LoVo (cell line): ENCODE results near the gene FAM168A.
"Not testable (repeated sequence)": the region's sequence is repeated elsewhere in the genome, so short reads cannot be mapped to it uniquely, and the experiment has no call there.

Experiments used
- DNase-seq: peaks from one replicate; pipeline ENCODE4 v3.0.0-alpha.2; 2016; ENCODE audit warnings: low spot score

Gene FAM168A

GRCh38 chr11:73592640-73593039 lies 5.3 kb downstream of the FAM168A start:
- DNase-seq: no peak

DNA sequence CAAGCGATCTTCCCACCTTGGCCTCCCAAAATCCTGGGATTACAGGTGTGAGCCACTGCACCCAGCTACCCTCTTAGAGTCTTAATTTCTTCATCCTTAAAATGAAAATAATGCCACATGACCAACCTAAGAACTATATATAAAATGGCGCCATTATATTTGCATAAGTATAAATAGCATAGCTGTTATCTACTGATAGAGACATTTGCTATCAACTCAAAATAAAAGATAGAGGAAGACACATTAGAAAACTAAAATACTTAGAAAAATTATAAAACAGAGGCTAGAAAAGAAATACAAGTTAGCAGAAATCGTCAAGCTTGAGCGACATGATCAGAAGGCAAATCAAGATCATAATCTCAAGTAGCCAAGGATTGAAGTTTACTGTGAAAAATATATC lies 6.2 kb downstream of the FAM168A start:
- no peak for DNase-seq

DNA sequence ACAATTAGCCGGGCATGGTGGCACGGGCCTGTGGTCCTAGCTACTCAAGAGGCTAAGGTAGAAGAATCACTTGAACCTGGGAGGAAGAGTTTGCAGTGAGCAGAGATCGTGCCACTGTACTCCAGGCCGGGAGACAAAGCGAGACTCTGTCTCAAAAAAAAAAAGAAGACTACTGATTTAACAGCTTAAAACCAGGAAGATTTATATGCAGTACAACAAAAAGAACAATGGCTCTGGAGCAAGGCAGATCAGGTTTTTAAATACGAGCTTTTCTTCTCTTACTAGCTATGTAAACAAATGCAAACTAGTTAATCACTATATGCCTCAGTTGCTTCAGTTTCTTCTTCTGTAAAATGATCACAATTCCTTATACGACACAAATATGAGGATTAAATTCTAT lies 6.9 kb downstream of the FAM168A start:
- DNase-seq: no peak

GRCh38 chr11:73586791-73587190 lies 11.1 kb downstream of the FAM168A start:
- no peak for DNase-seq

DNA sequence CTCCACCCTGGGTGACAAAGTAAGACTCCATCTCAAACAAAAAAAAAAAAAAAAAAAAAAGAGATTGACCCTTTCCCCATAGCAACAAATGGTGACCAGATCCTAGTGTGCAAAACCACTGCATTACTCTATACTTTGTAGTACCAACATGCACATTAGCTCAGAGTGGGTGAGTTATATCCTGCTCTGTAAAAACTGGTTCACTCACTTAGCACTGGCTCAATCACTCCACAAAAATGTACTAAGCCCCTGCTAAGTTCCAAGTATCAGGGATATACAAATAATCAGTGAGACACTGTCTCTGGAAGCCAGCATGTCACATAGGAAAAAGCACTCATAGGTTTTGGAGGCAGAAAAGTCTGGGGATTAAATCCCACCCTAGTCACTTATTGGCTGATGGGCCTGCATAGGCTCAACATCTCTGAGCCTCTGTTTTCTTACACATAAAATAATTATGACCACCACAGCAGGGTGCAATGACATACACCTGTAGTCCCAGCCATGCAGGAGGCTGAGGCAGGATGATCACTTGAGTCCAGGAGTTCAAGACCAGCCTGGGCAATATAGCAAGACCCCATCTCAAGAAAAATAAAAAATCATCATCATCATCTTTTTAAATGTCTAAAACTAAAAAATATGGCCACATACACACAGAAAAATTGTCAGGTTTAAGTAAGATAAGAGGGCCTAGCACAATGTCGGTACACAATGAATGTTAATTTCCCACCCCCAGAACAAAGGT lies 11.9 kb downstream of the FAM168A start:
- DNase-seq: no peak

- no peak for DNase-seq
These were observed 13.1 kb downstream of the FAM168A start for GRCh38 chr11:73584831-73585230.

GRCh38 chr11:73582653-73583052 lies 15.3 kb downstream of the FAM168A start:
- no peak for DNase-seq

DNA sequence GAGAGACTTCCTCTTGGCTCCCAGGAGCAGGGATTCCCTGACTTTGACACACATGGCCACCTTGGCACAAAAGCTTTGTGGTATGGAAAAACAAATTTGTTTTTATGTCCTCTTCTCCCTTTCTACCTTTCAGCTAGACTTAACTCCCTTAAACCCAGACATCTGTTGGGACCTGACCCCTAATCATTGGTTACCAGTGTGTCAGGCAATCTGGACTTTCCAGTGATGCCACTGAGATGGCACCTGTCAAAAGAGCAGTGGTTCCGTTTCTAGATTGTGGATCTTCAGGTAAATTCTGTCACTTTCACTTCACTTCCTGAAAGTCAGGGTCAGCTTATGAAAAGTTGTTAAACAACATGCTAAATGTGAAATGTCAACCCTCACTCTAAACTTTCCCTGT lies 17.2 kb downstream of the FAM168A start:
- DNase-seq: not testable (repeated sequence)

- no peak for DNase-seq
These were observed 18.1 kb downstream of the FAM168A start for GRCh38 chr11:73579641-73580434.

DNA sequence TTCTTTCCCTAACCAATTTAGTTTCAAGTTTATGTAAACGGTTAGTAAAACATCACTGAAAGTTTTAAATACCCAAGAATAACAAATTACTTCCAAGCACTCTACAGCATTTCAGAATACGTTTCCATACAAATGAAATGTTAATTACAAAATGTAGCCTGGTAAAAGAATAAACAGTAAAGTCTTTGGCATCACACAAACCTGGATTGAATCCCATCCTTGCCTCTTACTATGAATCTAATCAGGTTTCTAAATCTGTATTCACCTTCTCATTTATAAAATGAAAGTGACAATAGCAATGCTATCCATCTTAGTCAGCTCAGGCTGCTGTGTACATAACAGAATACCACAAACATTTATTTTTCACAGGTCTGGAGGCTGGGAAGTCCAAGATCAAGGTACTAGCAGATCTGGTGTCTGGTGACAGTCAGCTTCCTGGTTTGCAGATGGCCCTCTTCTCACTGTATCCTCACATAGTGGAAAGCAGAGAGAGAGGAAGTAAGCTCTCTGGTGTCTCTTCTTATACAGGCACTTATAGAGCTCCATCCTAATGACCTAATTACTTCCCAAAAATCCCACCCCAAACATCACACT lies 19.2 kb downstream of the FAM168A start:
- DNase-seq: no peak

GRCh38 chr11:73577496-73577917 lies 20.4 kb downstream of the FAM168A start:
- no peak for DNase-seq

DNA sequence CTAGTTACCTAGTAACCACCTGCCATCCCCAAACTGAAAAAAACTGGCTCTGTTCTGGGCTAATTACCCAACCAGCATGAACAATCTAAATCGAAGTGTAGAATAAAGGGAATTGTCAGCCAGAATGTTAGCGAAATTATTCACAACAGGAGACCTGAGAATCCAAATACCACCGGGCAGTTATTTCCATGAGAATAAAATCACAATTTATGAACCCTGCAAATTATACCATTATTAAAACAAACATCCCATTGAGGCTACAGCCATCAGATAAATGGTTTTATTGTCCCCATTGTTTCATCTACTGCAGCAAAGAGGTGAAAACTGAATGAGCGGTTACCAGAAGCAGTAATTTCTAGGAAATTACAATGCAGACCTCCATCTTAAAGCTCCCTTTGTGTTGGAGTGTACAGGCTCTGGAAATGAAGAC lies 21.7 kb downstream of the FAM168A start:
- no peak for DNase-seq

- DNase-seq: not testable (repeated sequence)
These were observed 25.9 kb downstream of the FAM168A start for GRCh38 chr11:73571982-73572381.

DNA sequence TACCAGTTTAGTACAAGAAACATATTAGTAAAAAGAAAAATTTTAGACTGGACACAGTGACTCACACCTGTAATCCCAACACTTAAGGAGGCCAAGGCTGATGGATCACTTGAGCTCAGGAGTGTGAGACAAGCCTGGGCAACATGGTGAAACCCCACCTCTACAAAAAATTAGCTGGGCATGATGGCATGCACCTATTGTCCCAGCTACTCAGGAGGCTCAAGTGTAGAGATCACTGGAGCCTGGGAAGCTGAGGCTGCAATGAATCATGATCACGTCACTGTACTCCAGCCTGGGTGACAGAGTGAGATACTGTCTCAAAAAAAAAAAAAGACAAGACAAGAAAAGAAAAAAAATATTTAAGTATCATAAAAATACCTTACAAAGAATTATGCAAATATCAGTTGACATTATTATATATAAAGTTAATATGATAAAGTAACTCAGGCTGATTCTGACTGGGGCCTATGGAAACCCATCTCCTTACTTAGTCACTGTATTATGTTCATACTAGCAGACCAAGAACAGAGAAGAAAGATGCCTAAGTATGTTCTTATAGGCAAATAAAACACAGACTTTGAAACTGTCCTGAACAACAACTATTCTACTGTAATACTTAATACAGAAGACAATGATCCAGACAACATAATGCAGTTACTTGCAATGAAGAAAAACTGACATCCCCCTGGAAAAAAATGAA lies 27.3 kb downstream of the FAM168A start:
- no peak for DNase-seq

GRCh38 chr11:73566977-73567755 lies 30.7 kb downstream of the FAM168A start:
- no peak for DNase-seq

GRCh38 chr11:73566422-73566821 lies 31.5 kb downstream of the FAM168A start:
- DNase-seq: no peak

DNA sequence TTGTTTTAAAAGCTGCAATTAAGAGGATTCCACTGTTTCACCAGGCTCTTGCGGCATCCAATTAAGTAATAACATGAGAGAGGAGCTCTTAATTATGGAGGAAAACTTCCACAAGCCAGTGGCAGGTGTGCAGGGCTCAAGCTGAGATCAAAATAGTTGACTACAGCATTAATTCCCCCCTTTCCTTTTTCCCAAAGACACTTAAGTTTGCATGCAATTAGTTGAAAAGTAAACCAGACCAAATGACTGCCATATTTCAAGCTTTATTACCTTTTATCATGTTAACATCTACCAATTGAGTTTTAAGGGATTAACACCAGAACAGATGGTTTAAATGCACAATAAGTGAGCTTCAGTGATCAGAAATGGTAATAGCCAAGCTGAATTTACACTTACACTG lies 32.1 kb downstream of the FAM168A start:
- no peak for DNase-seq

DNA sequence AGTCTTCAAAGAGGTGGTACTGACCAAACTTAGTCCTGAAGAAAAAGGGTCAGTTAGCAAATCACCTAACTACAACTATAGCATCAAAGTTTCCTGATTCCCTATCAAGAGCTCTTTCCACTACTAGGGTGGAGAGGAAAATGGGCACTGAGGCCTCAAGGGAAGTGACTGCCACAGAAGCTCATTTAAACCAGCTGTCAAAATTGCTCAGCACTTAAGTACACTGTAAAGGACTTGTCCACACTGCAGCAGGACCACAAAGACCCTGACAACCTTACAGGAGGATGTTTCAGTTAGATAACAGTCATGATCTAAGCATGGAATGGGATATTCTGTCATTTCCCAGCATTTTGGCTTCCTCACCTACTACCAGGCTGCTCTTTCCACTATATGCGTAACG lies 33.0 kb downstream of the FAM168A start:
- no peak for DNase-seq

DNA sequence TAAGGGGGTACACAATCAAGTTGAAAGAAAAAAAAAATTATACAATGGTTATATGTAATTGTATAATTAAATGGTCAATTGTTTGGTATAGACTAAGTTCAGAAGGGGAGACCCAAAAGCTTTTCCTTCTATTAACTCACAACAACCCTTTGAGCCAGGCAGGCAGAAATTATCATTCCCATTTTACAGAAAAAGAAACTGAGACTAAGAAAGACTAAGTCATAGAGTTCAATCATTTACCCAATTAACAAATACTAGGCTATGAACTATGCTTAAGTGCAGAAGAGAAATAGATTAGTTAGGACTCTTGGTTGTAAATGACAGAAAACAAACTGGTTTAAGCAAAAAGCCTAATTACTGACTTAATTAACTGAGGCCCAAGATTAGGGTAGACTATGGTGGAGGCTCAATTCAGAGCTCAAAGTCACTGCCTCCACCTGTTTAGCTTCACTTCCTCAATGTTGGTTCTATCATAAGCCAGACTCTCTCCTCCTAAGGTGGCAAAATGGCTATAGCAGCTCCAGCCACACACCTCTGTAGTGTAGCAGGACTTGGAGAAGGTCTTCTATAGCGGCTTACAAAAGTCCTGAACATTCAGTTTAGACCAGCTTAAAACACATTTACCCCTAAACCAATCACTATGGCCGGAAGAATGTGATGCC lies 34.2 kb downstream of the FAM168A start:
- no peak for DNase-seq

GRCh38 chr11:73559743-73560142 lies 38.2 kb downstream of the FAM168A start:
- DNase-seq: no peak

GRCh38 chr11:73556966-73557365 lies 40.9 kb downstream of the FAM168A start:
- no peak for DNase-seq
